ENCODE data around the gene PMS1. TPM values are rescaled to one million over a fixed set of nuclear protein-coding genes. Genes with fewer than 3 reads are reported as not detected.

Gene PMS1
- total RNA-seq, 4 donors from 2014 or later, result 6.9 to 12.0 (median 8.8) TPM

- DNase-seq (no peak), ATAC-seq (no peak)
- in situ Hi-C loops (cut with MboI; ENCODE audit: low sequenced_read_pairs in 4 of 4), result no loop called here
- H3K27me3 ChIP-seq, result no peaks in the 10 kb centered on the region
- intact Hi-C loops (cut with DNase I; ENCODE audit: low total_unique reads), result no loop called here
- TF ChIP-seq CTCF (IDR thresholded peaks at IDR 0.05 in 4 of 5, conservative IDR thresholded peaks at IDR 0.05 in 1 of 5), result no peak
- no peaks in the 10 kb centered on the region for H3K4me1 ChIP-seq
- no peaks in the 10 kb centered on the region for H3K36me3 ChIP-seq
- H3K4me3 ChIP-seq, result no peak overlapping the region
- no peaks in the 10 kb centered on the region for H3K9me3 ChIP-seq
- H3K27ac ChIP-seq, result no peak overlapping the region
These were observed 78.5 kb downstream of the PMS1 start for GRCh38 chr2:189862751-189863150.

GRCh38 chr2:189865826-189866225 is 81.6 kb downstream of the PMS1 start:
- intact Hi-C loops (cut with DNase I; ENCODE audit: low total_unique reads) (no loop called here), in situ Hi-C loops (cut with MboI; ENCODE audit: low sequenced_read_pairs in 4 of 4) (no loop called here)
- TF ChIP-seq CTCF (IDR thresholded peaks at IDR 0.05 in 4 of 5, conservative IDR thresholded peaks at IDR 0.05 in 1 of 5) (no peak), POLR2A (IDR thresholded peaks at IDR 0.05) (no peak)
- H3K27ac ChIP-seq, result no peak overlapping the region
- no peaks in the 10 kb centered on the region for H3K36me3 ChIP-seq
- no peak overlapping the region for H3K4me3 ChIP-seq
- no peaks in the 10 kb centered on the region for H3K4me1 ChIP-seq
- no peaks in the 10 kb centered on the region for H3K9me3 ChIP-seq
- DNase-seq, result no peak
- ATAC-seq, result no peak
- no peaks in the 10 kb centered on the region for H3K27me3 ChIP-seq

- Histone ChIP-seq H3K9me3 (no peaks in the 10 kb centered on the region), H3K27me3 (no peaks in the 10 kb centered on the region), H3K4me3 (no peak overlapping the region), H3K4me1 (no peaks in the 10 kb centered on the region), H3K27ac (no peak overlapping the region), H3K36me3 (no peaks in the 10 kb centered on the region)
- no peak for DNase-seq
- intact Hi-C loops (cut with DNase I; ENCODE audit: low total_unique reads), result no loop called here
- in situ Hi-C loops (cut with MboI; ENCODE audit: low sequenced_read_pairs in 4 of 4), result no loop called here
- TF ChIP-seq POLR2A (IDR thresholded peaks at IDR 0.05) (no peak), CTCF (IDR thresholded peaks at IDR 0.05 in 4 of 5, conservative IDR thresholded peaks at IDR 0.05 in 1 of 5) (no peak)
- no peak for ATAC-seq
These were observed 82.0 kb downstream of the PMS1 start for GRCh38 chr2:189866296-189866695.

- ATAC-seq (no peak), DNase-seq (no peak)
- Histone ChIP-seq H3K4me3 (no peak overlapping the region), H3K9me3 (no peaks in the 10 kb centered on the region), H3K36me3 (no peaks in the 10 kb centered on the region), H3K4me1 (no peaks in the 10 kb centered on the region), H3K27ac (no peak overlapping the region), H3K27me3 (no peaks in the 10 kb centered on the region)
- intact Hi-C loops (cut with DNase I; ENCODE audit: low total_unique reads) (no loop called here), in situ Hi-C loops (cut with MboI; ENCODE audit: low sequenced_read_pairs in 4 of 4) (no loop called here)
- TF ChIP-seq POLR2A (IDR thresholded peaks at IDR 0.05) (no peak), CTCF (IDR thresholded peaks at IDR 0.05 in 4 of 5, conservative IDR thresholded peaks at IDR 0.05 in 1 of 5) (no peak)
These were observed 84.6 kb downstream of the PMS1 start for GRCh38 chr2:189868896-189869295.

GRCh38 chr2:189870381-189871085 is 86.3 kb downstream of the PMS1 start:
- intact Hi-C loops (cut with DNase I; ENCODE audit: low total_unique reads), result no loop called here
- H3K27ac ChIP-seq, result no peak overlapping the region

More at GRCh38 chr2:189870381-189871085, 86.3 kb downstream of the PMS1 start:
- Histone ChIP-seq H3K9me3 (no peaks in the 10 kb centered on the region), H3K4me1 (no peaks in the 10 kb centered on the region), H3K27me3 (no peaks in the 10 kb centered on the region), H3K4me3 (no peak overlapping the region), H3K36me3 (no peaks in the 10 kb centered on the region)
- no peak for TF ChIP-seq CTCF (IDR thresholded peaks at IDR 0.05 in 4 of 5, conservative IDR thresholded peaks at IDR 0.05 in 1 of 5)
- TF ChIP-seq POLR2A (IDR thresholded peaks at IDR 0.05), result no peak
- in situ Hi-C loops (cut with MboI; ENCODE audit: low sequenced_read_pairs in 4 of 4), result no loop called here
- ATAC-seq (no peak), DNase-seq (no peak)
